GM21526 (cell line): ENCODE measurements around the gene UGT1A7.

Source experiments
- ATAC-seq: cut with Tn5 transposase; IDR thresholded peaks from one replicate; pipeline ENCODE4 v1.9.1; 2021; ENCODE audit warnings: moderate library complexity; ENCODE audit not compliant: unreplicated experiment, low FRiP score

UGT1A7 gene

GRCh38 chr2:233758141-233758540 is 76.4 kb downstream of the UGT1A7 start:
- ATAC-seq: no peak

- ATAC-seq: no peak
Measured at GRCh38 chr2:233758849-233759248, 77.1 kb downstream of the UGT1A7 start.

- ATAC-seq: no peak
Measured at GRCh38 chr2:233760043-233760442, 78.3 kb downstream of the UGT1A7 start, which contains the start of gene UGT1A1. Gene UGT1A1 (plus strand): TSS chr2:233760270. CDS start chr2:233760288, 18 bp downstream.

DNA sequence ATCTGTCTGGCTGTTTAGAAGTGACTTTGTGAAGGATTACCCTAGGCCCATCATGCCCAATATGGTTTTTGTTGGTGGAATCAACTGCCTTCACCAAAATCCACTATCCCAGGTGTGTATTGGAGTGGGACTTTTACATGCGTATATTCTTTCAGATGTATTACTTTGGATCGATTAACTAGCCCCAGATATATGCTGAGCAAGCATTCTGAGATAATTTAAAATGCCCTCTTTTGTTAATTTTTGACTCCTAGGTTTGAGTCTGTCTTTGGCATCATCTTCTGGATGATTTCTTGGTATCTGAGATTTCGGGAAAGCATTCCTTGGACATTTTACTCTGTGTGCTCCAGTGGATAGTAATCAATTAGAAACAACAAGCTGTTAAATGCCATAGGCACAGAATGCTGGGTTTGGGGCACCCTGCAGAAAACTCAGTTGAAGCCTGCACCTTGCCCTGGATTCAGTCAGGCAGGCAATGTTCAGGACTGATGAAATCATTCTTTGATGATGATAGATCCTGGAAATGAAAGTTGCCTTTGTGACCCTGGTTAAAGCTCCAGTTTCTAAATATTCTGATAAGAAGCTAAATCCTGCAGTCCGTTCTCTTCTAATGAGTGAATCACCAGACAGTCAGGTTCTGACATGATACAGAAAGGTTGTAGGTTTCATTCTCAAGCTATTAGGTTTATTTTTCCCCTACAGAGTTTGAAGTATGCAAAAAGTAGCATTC is 79.5 kb downstream of the UGT1A7 start:
- ATAC-seq: no peak

- no peak for ATAC-seq
Measured at GRCh38 chr2:233764264-233764663, 82.6 kb downstream of the UGT1A7 start.

GRCh38 chr2:233764761-233765160 is 83.1 kb downstream of the UGT1A7 start:
- no peak for ATAC-seq

- no peak for ATAC-seq
Measured at GRCh38 chr2:233766416-233766815, 84.7 kb downstream of the UGT1A7 start.

GRCh38 chr2:233768076-233768475 is 86.4 kb downstream of the UGT1A7 start:
- ATAC-seq: no peak

GRCh38 chr2:233769260-233769659 is 87.6 kb downstream of the UGT1A7 start:
- ATAC-seq: no peak

DNA sequence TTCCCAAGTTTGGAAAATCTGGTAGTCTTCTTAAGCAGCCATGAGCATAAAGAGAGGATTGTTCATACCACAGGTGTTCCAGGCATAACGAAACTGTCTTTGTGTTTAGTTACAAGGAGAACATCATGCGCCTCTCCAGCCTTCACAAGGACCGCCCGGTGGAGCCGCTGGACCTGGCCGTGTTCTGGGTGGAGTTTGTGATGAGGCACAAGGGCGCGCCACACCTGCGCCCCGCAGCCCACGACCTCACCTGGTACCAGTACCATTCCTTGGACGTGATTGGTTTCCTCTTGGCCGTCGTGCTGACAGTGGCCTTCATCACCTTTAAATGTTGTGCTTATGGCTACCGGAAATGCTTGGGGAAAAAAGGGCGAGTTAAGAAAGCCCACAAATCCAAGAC is 90.5 kb downstream of the UGT1A7 start:
- ATAC-seq: no peak

- ATAC-seq: no peak
Measured at GRCh38 chr2:233772583-233772982, 90.9 kb downstream of the UGT1A7 start.

DNA sequence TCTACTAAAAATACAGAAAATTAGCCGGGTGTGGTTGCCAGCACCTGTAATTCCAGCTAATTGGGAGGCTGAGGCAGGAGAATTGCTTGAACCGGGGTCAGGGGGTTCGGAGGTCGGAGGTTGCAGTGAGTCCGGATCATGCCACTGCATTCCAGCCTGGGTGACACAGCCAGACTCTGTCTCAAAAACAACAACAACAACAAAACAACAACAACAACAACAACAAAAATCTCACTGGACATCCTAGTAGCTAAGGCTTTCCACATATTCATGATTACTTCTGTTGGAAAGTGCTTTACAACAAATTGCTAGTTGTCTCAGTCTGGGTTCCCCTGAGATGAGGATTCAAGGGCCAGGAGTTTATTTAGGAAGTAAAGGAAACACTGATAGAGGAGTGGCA is 92.2 kb downstream of the UGT1A7 start:
- ATAC-seq: no peak

DNA sequence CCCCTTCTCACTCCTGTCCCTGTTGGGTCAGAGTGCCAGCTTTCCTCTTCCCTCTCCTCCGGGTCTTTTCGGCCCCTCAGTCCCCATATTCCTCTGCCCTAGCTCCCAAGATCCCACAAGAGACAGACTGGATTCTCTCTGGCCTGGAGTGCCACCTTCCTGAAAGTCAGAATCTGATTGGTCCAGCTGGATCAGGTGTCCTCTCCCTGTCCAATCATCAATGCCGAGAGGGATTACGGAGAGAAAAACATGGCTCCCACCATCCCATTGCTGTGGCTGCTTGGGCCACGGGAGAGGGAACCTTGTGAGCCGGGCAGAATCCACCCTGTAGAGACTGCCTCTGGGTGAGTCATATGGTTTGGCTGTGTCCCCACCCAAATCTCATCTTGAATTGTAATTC is 93.7 kb downstream of the UGT1A7 start:
- ATAC-seq: no peak

- ATAC-seq: no peak
Measured at GRCh38 chr2:233778030-233778429, 96.3 kb downstream of the UGT1A7 start, which contains the start of gene MROH2A. Gene MROH2A (plus strand): TSS chr2:233778330. CDS start chr2:233779359, 1,029 bp downstream.

DNA sequence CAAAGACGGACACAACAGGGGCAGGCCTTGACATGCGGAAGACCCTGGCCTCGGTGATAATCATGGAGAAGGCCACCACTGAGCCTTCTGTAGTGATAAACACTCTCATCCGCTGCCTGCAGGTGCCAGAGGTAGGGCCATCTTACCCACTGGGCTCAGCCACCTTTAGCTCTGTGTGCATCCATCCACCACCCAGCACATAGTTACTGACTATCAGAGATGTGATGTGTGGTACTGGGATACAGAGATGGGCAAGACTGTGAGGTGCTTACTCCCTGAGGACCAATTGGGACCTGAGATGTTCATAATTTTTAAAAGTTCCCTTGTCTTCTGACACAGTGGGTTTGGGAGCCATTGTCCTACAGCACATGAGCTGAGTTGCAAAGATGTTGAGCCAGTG is 98.0 kb downstream of the UGT1A7 start:
- ATAC-seq: no peak

- no peak for ATAC-seq
Measured at GRCh38 chr2:233780771-233781170, 99.1 kb downstream of the UGT1A7 start.

GRCh38 chr2:233789554-233789953 is 107.9 kb downstream of the UGT1A7 start:
- no peak for ATAC-seq

DNA sequence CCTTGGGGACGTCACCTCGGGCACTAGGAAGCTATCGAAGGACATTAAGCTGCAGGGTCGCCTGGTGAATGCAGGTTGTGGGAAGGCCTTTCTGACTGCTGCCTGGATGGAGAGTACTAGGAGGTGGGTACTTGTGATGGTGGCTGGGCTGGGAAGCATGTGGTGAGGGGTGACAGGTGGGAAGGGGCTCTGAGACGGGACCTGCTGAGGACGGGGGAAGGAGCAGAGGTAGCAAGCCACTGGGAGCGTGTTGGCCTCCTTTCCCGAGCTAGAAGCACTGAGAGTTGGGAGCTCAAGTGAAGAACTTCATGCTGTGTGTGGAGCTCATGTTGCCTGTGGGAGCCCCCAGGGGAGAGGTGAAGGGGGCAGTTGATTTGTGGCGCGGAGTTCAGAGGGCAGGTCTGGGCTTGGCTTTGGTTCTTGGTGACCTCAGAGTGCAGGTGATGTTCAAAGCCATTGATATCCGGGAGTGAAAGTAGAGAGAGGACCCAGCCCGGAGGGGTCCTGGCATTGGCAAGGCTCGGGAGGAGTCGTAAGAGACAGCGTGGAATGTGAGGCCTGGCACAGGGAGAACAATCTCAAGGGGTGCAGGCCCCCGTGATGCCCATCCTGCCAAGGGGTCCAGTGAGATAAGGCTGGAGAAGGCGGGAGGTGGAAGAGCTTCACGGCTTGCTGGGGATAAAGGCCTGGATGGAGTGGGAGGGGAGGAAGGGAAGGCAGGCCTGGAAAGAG is 109.6 kb downstream of the UGT1A7 start:
- no peak for ATAC-seq

DNA sequence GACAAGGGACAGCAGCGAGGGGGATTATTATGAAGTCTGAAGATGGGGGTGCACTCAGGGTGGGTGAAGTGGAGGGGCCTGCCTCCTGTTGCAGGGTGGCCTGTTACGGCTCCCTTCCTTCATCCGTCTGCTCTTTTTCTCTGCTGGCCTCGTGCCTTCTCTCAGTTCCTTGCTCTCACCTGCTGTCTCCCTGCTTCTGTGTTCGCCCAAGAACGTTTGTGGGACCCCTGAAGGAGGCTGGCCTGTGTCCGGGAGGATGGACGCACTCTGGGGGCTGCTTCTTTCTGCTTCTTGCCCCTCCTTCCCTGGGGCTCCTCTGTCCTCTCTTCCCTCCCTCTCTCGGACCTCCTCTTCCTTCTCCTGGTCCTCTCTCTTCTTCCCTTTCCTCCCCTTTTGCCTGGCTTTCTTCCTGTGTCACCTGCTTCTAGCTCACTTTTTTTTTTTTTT is 110.2 kb downstream of the UGT1A7 start:
- ATAC-seq: no peak

GRCh38 chr2:233792720-233793119 is 111.0 kb downstream of the UGT1A7 start:
- ATAC-seq: no peak

- ATAC-seq: no peak
Measured at GRCh38 chr2:233793465-233794127, 111.9 kb downstream of the UGT1A7 start.
